K562 (cell line): ENCODE data around the gene NMT1. TPM values are rescaled to one million over a fixed set of nuclear protein-coding genes. Genes with fewer than 3 reads are reported as not detected.

ENCODE experiments used
- BMI1 ChIP-seq: fragments of 150-350 bp; IDR thresholded peaks from 2 replicates; pipeline ENCODE4 v1.6.1; 2014; ENCODE audit warnings: low read length
- CEBPB ChIP-seq: fragments of 450-650 bp; IDR thresholded peaks from 2 replicates; pipeline ENCODE4 v1.6.1; 2016; ENCODE audit warnings: missing genetic modification characterization, missing compliant biosample characterization
- CLOCK ChIP-seq: fragments of 250-450 bp; sonication (Bioruptor Pico); IDR thresholded peaks from 2 replicates; pipeline ENCODE4 v1.4.0; 2020; ENCODE audit warnings: mild to moderate bottlenecking, moderate library complexity, borderline replicate concordance
- FOXA1 ChIP-seq: fragments of 450-650 bp; IDR thresholded peaks from 2 replicates; pipeline ENCODE4 v1.6.1; 2016; ENCODE audit warnings: mild to moderate bottlenecking, borderline replicate concordance
- FOXJ2 ChIP-seq: fragments of 200-800 bp; sonication (Bioruptor generic); IDR thresholded peaks from 2 replicates; pipeline ENCODE4 v1.6.1; 2016; ENCODE audit warnings: missing genetic modification characterization, missing compliant biosample characterization
- MCM3 ChIP-seq: fragments of 450-650 bp; IDR thresholded peaks from 2 replicates; pipeline ENCODE4 v1.6.1; 2016
- MNT ChIP-seq, 2 experiments: fragments of 450-650 bp; conservative IDR thresholded peaks; 2 replicates each; pipeline ENCODE4 v1.6.1; 2017; ENCODE audit warnings: mild to moderate bottlenecking in 2 of 2, moderate library complexity in 2 of 2
- MTA3 ChIP-seq: fragments of 450-650 bp; formaldehyde crosslinking; IDR thresholded peaks from 2 replicates; pipeline ENCODE4 v1.6.1; 2017; ENCODE audit warnings: mild to moderate bottlenecking, borderline replicate concordance
- NR2C2 ChIP-seq, 2 experiments: fragments of 200-800 bp in 1 of 2; sonication (Bioruptor generic) in 1 of 2; sonication (generic) in 1 of 2; formaldehyde crosslinking in 1 of 2; IDR thresholded peaks; 2 replicates each; pipeline versions ENCODE4 v1.6.1 to v1.8.0; 2016 to 2022; ENCODE audit warnings: mild to moderate bottlenecking in 1 of 2, missing compliant biosample characterization in 1 of 2, missing genetic modification characterization in 1 of 2, missing genetic modification reagents in 1 of 2
- PCBP2 ChIP-seq: fragments of 200-400 bp; formaldehyde crosslinking; IDR thresholded peaks from 2 replicates; pipeline ENCODE4 v1.6.1; 2018; ENCODE audit warnings: low read length, low read depth, mild to moderate bottlenecking, moderate library complexity; ENCODE audit not compliant: poor library complexity, severe bottlenecking
- ZNF253 ChIP-seq: fragments of 250-450 bp; sonication (Bioruptor Pico); conservative IDR thresholded peaks from 2 replicates; pipeline ENCODE4 v1.6.1; 2021; ENCODE audit warnings: mild to moderate bottlenecking
- ZNF316 ChIP-seq: fragments of 450-650 bp; IDR thresholded peaks from 2 replicates; pipeline ENCODE4 v1.6.1; 2016
- polyA plus RNA-seq, 8 experiments: library from polyadenylated mRNA; depleted of rRNA in 4 of 8; stranded (reverse) in 5 of 8; unstranded in 3 of 8; fragments of >200 nt; fragmentation: Nextera tagmentation in 2 of 8; fragmentation: Illumina TruSeq in 1 of 8; extraction: Ambion mirVana in 2 of 8; extraction: Trizol in 1 of 8; gene quantifications; 2 replicates each; pipeline versions ENCODE4 v1.2.1 to v1.2.3, GENCODE V29; 2011 to 2014; ENCODE audit warnings: inconsistent platforms in 1 of 8, missing spikeins in 1 of 8
- total RNA-seq, 7 experiments: library from RNA; depleted of rRNA in 6 of 7; stranded (reverse); fragments of >200 nt in 6 of 7; fragmentation: Illumina TruSeq in 2 of 7; extraction: Trizol in 2 of 7; gene quantifications; 2 replicates each; pipeline versions ENCODE4 v1.2.1 to v1.2.3, GENCODE V29; 2011 to 2021; ENCODE audit warnings: low replicate concordance in 1 of 7
- TF ChIP-seq, protein P1 (sequence below), 2 experiments: fragments of 150-350 bp in 1 of 2; IDR thresholded peaks; 2 replicates each; pipeline ENCODE4 v1.6.1; 2012 to 2016; ENCODE audit warnings: low read depth in 2 of 2, low read length in 2 of 2, mild to moderate bottlenecking in 1 of 2, moderate library complexity in 1 of 2
- TF ChIP-seq, protein P2 (sequence below): sonication (generic); formaldehyde crosslinking; IDR thresholded peaks from 2 replicates; pipeline ENCODE4 v1.8.1; 2022; ENCODE audit warnings: missing genetic modification reagents
- TF ChIP-seq, protein P3 (sequence below): fragments of 450-650 bp; IDR thresholded peaks from 2 replicates; pipeline ENCODE4 v1.6.1; 2014; ENCODE audit warnings: low read depth, mild to moderate bottlenecking, moderate library complexity, borderline replicate concordance

Gene NMT1
- total and polyA plus RNA-seq, 9 of the 15 experiments (the other 6 are each of a cell fraction or from before 2014, with no cell fraction given): 86.7 to 569 (median 213) TPM

GRCh38 chr17:45060797-45061605 lies at the start of gene NMT1 (continued):
- TF ChIP-seq, protein P1, sequence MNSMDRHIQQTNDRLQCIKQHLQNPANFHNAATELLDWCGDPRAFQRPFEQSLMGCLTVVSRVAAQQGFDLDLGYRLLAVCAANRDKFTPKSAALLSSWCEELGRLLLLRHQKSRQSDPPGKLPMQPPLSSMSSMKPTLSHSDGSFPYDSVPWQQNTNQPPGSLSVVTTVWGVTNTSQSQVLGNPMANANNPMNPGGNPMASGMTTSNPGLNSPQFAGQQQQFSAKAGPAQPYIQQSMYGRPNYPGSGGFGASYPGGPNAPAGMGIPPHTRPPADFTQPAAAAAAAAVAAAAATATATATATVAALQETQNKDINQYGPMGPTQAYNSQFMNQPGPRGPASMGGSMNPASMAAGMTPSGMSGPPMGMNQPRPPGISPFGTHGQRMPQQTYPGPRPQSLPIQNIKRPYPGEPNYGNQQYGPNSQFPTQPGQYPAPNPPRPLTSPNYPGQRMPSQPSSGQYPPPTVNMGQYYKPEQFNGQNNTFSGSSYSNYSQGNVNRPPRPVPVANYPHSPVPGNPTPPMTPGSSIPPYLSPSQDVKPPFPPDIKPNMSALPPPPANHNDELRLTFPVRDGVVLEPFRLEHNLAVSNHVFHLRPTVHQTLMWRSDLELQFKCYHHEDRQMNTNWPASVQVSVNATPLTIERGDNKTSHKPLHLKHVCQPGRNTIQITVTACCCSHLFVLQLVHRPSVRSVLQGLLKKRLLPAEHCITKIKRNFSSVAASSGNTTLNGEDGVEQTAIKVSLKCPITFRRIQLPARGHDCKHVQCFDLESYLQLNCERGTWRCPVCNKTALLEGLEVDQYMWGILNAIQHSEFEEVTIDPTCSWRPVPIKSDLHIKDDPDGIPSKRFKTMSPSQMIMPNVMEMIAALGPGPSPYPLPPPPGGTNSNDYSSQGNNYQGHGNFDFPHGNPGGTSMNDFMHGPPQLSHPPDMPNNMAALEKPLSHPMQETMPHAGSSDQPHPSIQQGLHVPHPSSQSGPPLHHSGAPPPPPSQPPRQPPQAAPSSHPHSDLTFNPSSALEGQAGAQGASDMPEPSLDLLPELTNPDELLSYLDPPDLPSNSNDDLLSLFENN (IDR thresholded peaks at IDR 0.05; ENCODE audit: low read depth in 2 of 2, low read length in 2 of 2): peak; percentile 10 to 51; a peak in 2 of 4 replicates
- TF ChIP-seq, protein P2, sequence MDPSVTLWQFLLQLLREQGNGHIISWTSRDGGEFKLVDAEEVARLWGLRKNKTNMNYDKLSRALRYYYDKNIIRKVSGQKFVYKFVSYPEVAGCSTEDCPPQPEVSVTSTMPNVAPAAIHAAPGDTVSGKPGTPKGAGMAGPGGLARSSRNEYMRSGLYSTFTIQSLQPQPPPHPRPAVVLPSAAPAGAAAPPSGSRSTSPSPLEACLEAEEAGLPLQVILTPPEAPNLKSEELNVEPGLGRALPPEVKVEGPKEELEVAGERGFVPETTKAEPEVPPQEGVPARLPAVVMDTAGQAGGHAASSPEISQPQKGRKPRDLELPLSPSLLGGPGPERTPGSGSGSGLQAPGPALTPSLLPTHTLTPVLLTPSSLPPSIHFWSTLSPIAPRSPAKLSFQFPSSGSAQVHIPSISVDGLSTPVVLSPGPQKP (CRISPR knock-in tag): no peak
- no peak for TF ChIP-seq FOXA1
- TF ChIP-seq CLOCK (CRISPR knock-in tag): peak; percentile 71; the same call in 1 of the 2 replicates
- TF ChIP-seq, protein P3, sequence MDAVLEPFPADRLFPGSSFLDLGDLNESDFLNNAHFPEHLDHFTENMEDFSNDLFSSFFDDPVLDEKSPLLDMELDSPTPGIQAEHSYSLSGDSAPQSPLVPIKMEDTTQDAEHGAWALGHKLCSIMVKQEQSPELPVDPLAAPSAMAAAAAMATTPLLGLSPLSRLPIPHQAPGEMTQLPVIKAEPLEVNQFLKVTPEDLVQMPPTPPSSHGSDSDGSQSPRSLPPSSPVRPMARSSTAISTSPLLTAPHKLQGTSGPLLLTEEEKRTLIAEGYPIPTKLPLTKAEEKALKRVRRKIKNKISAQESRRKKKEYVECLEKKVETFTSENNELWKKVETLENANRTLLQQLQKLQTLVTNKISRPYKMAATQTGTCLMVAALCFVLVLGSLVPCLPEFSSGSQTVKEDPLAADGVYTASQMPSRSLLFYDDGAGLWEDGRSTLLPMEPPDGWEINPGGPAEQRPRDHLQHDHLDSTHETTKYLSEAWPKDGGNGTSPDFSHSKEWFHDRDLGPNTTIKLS: peak; percentile 96
- no peak for TF ChIP-seq MCM3
- TF ChIP-seq BMI1: no peak
- TF ChIP-seq MTA3: peak; percentile 81; the same call in 1 of the 2 replicates
- peak; percentile 92 for TF ChIP-seq CEBPB
- peak; percentile 45; the same call in 1 of the 2 replicates for TF ChIP-seq ZNF316
- TF ChIP-seq MNT (conservative IDR thresholded peaks at IDR 0.05): peak; percentile 79 to 90
- no peak for TF ChIP-seq PCBP2
- peak; percentile 87; the same call in 1 of the 2 replicates for TF ChIP-seq NR2C2 (CRISPR knock-in tag; IDR thresholded peaks at IDR 0.05)
- peak; percentile 97 for TF ChIP-seq NR2C2 (tag; IDR thresholded peaks at IDR 0.05)
- no peak for TF ChIP-seq ZNF253 (CRISPR knock-in tag)
- no peak; the same call in 1 of the 2 replicates for TF ChIP-seq FOXJ2 (tag)
